ENCODE results near the gene ENKUR.
"Not testable (repeated sequence)": the region's sequence is repeated elsewhere in the genome, so short reads cannot be mapped to it uniquely, and the experiment has no call there.

The ENKUR gene

GRCh38 chr10:25023278-25023677 is 7.3 kb upstream of the ENKUR start:
- DNase-seq (ENCODE audit: low spot score): no peak

GRCh38 chr10:25018703-25019102 is 2.7 kb upstream of the ENKUR start:
- no peak for DNase-seq (ENCODE audit: low spot score)

GRCh38 chr10:25017661-25018060 is 1.7 kb upstream of the ENKUR start:
- DNase-seq (ENCODE audit: low spot score): peak; percentile 16

GRCh38 chr10:25017154-25017590 is 1.2 kb upstream of the ENKUR start:
- no peak for DNase-seq (ENCODE audit: low spot score)

- peak; percentile 99 for DNase-seq (ENCODE audit: low spot score)
These were observed 607 bp upstream of the ENKUR start, which contains the start of gene THNSL1 for GRCh38 chr10:25016376-25017153. Gene THNSL1, plus strand, starts transcription at chr10:25016612. Its CDS starts 6,612 bp downstream, at chr10:25023224.

- DNase-seq (ENCODE audit: low spot score): no peak
These were observed 1.4 kb downstream of the ENKUR start for GRCh38 chr10:25014579-25014978.

- not testable (repeated sequence) for DNase-seq (ENCODE audit: low spot score)
These were observed 4.4 kb downstream of the ENKUR start for GRCh38 chr10:25011591-25011990.

GRCh38 chr10:24998044-24998443 is 17.9 kb downstream of the ENKUR start:
- no peak for DNase-seq (ENCODE audit: low spot score)

GRCh38 chr10:24995072-24995471 is 20.9 kb downstream of the ENKUR start:
- no peak for DNase-seq (ENCODE audit: low spot score)

- DNase-seq (ENCODE audit: low spot score): no peak
These were observed 22.6 kb downstream of the ENKUR start for GRCh38 chr10:24993237-24993958.

GRCh38 chr10:24992512-24993133 is 23.3 kb downstream of the ENKUR start:
- no peak for DNase-seq (ENCODE audit: low spot score)

- DNase-seq (ENCODE audit: low spot score): no peak
These were observed 24.7 kb downstream of the ENKUR start for GRCh38 chr10:24991298-24991697.

GRCh38 chr10:24989867-24990266 is 26.1 kb downstream of the ENKUR start:
- DNase-seq (ENCODE audit: low spot score): no peak

- DNase-seq (ENCODE audit: low spot score): peak; percentile 50
These were observed 26.9 kb downstream of the ENKUR start for GRCh38 chr10:24988831-24989640.

- DNase-seq (ENCODE audit: low spot score): no peak
These were observed 31.1 kb downstream of the ENKUR start for GRCh38 chr10:24984906-24985305.

GRCh38 chr10:24983946-24984345 is 32.0 kb downstream of the ENKUR start:
- DNase-seq (ENCODE audit: low spot score): no peak

- no peak for DNase-seq (ENCODE audit: low spot score)
These were observed 32.8 kb downstream of the ENKUR start for GRCh38 chr10:24983130-24983529.

- no peak for DNase-seq (ENCODE audit: low spot score)
These were observed 33.4 kb downstream of the ENKUR start for GRCh38 chr10:24982319-24983112.

GRCh38 chr10:24981161-24981710 is 34.7 kb downstream of the ENKUR start:
- no peak for DNase-seq (ENCODE audit: low spot score)

- no peak for DNase-seq (ENCODE audit: low spot score)
These were observed 36.3 kb downstream of the ENKUR start for GRCh38 chr10:24979685-24980084.

GRCh38 chr10:24974976-24975375 is 41.0 kb downstream of the ENKUR start:
- DNase-seq (ENCODE audit: low spot score): no peak
